ENCODE measurements around the gene PIK3CD.

- no peak for TF ChIP-seq CTCF (IDR thresholded peaks at IDR 0.05; ENCODE audit: low read depth, low read length, poor library complexity, severe bottlenecking)
- TF ChIP-seq EZH2phosphoT487 (IDR thresholded peaks at IDR 0.05; ENCODE audit: borderline replicate concordance, low read length), result no peak
Observed at GRCh38 chr1:9618909-9619679, 32.4 kb upstream of the PIK3CD start.
